ENCODE results near the gene TBC1D2. TPM values are rescaled to one million over a fixed set of nuclear protein-coding genes. Genes with fewer than 3 reads are reported as not detected.

The TBC1D2 gene
- total RNA-seq, 6 donors from 2014 or later, result 62.4 to 217 (median 119) TPM

GRCh38 chr9:98264516-98264915 lies 9.1 kb upstream of the TBC1D2 start:
- H3K4me3 ChIP-seq, result no peak overlapping the region
- no peak for DNase-seq
- H3K27me3 ChIP-seq, result no peaks in the 10 kb centered on the region
- no peak for ATAC-seq (ENCODE audit: low FRiP score in 2 of 2)
- peaks cover 0 to 3% (median 0%) of the 10 kb centered on the region in 4 donors for H3K4me1 ChIP-seq
- no peak for TF ChIP-seq POLR2AphosphoS5 (IDR thresholded peaks at IDR 0.05)
- TF ChIP-seq POLR2A (IDR thresholded peaks at IDR 0.05), result no peak
- TF ChIP-seq EP300 (IDR thresholded peaks at IDR 0.05), result no peak
- TF ChIP-seq CTCF (IDR thresholded peaks at IDR 0.05), result no peak
- 84 to 85% methylated on average over 2 of the region's 2 CpGs for WGBS, 2 donors
- H3K27ac ChIP-seq, result no peak overlapping the region
- H3K9me3 ChIP-seq, result no peaks in the 10 kb centered on the region
- no peaks in the 10 kb centered on the region for H3K36me3 ChIP-seq

- no peak for TF ChIP-seq POLR2AphosphoS5 (IDR thresholded peaks at IDR 0.05)
- TF ChIP-seq POLR2A (IDR thresholded peaks at IDR 0.05), result no peak
- TF ChIP-seq CTCF (IDR thresholded peaks at IDR 0.05), result peak; percentile 74 to 87 (median 84)
- no peak for TF ChIP-seq EP300 (IDR thresholded peaks at IDR 0.05)
- no peaks in the 10 kb centered on the region for H3K27me3 ChIP-seq
- 33% methylated on average over 8 of the region's 8 CpGs for WGBS, 2 donors
Observed at GRCh38 chr9:98263482-98264357, 8.3 kb upstream of the TBC1D2 start.

GRCh38 chr9:98263080-98263479 lies 7.6 kb upstream of the TBC1D2 start:
- no peaks in the 10 kb centered on the region for H3K27me3 ChIP-seq
- DNase-seq, result no peak
- no peak overlapping the region for H3K27ac ChIP-seq
- no peak overlapping the region for H3K4me3 ChIP-seq
- no peak for ATAC-seq (ENCODE audit: low FRiP score in 2 of 2)
- H3K4me1 ChIP-seq, result no peaks in the 10 kb centered on the region
- 61 to 75% methylated on average over 1 of the region's 1 CpG for WGBS, 2 donors
- no peak for TF ChIP-seq POLR2A (IDR thresholded peaks at IDR 0.05)
- no peak for TF ChIP-seq CTCF (IDR thresholded peaks at IDR 0.05)
- no peak for TF ChIP-seq POLR2AphosphoS5 (IDR thresholded peaks at IDR 0.05)
- TF ChIP-seq EP300 (IDR thresholded peaks at IDR 0.05), result no peak
- H3K36me3 ChIP-seq, result no peaks in the 10 kb centered on the region
- H3K9me3 ChIP-seq, result no peaks in the 10 kb centered on the region

More at GRCh38 chr9:98263482-98264357, 8.3 kb upstream of the TBC1D2 start:
- ATAC-seq (ENCODE audit: low FRiP score in 2 of 2) (peak; percentile 89 to 96), DNase-seq (peak in 1 of 2 donors; percentile 85)
- Histone ChIP-seq H3K36me3 (no peaks in the 10 kb centered on the region), H3K4me3 (no peak overlapping the region), H3K27ac (no peak overlapping the region), H3K4me1 (no peaks in the 10 kb centered on the region), H3K9me3 (no peaks in the 10 kb centered on the region)

- peak overlapping the region in 1 of 4 donors; percentile 2 for H3K27ac ChIP-seq
- H3K4me1 ChIP-seq, result peaks cover 0 to 6% (median 2%) of the 10 kb centered on the region in 4 donors
- 90 to 95% methylated on average over 3 of the region's 3 CpGs for WGBS, 2 donors
- DNase-seq (no peak), ATAC-seq (ENCODE audit: low FRiP score in 2 of 2) (no peak)
- no peaks in the 10 kb centered on the region for H3K9me3 ChIP-seq
- no peak overlapping the region for H3K4me3 ChIP-seq
- H3K36me3 ChIP-seq, result no peaks in the 10 kb centered on the region
- H3K27me3 ChIP-seq, result no peaks in the 10 kb centered on the region
- no peak for TF ChIP-seq CTCF (IDR thresholded peaks at IDR 0.05)
- TF ChIP-seq EP300 (IDR thresholded peaks at IDR 0.05), result no peak
- TF ChIP-seq POLR2AphosphoS5 (IDR thresholded peaks at IDR 0.05), result no peak
- TF ChIP-seq POLR2A (IDR thresholded peaks at IDR 0.05), result no peak
Observed at GRCh38 chr9:98262056-98262455, 6.6 kb upstream of the TBC1D2 start.

All from upper lobe of left lung (tissue), 6 donors.